HG03469 (cell line): Measurements from ENCODE around the gene OR4F3.
"Not testable (repeated sequence)": the region's sequence is repeated elsewhere in the genome, so short reads cannot be mapped to it uniquely, and the experiment has no call there.

Experiments used
- ATAC-seq: cut with Tn5 transposase; IDR thresholded peaks from one replicate; pipeline ENCODE4 v1.9.1; 2021; ENCODE audit warnings: mild to moderate bottlenecking, moderate library complexity, moderate number of reproducible peaks; ENCODE audit not compliant: unreplicated experiment

OR4F3 gene

GRCh38 chr5:181366968-181367367 is at the start of gene OR4F3:
Gene OR4F3, plus strand, starts transcription at chr5:181367268.
- not testable (repeated sequence) for ATAC-seq
